CD4-positive, alpha-beta T cell treated with Interleukin-15 for 4 hours (primary cell): Measurements from ENCODE around the gene IL6R.

Experiments used
- DNase-seq: peaks from one replicate; pipeline ENCODE4 v3.0.0-alpha.2; 2020; ENCODE audit warnings: low spot score

IL6R gene

GRCh38 chr1:154517661-154518060 is 112.5 kb downstream of the IL6R start:
- no peak for DNase-seq
